HG03442 (cell line): Measurements from ENCODE around the gene MYORG.
A peak's percentile ranks its signal among the peaks of the same experiment; 100 is the strongest.

Experiments used
- ATAC-seq: cut with Tn5 transposase; IDR thresholded peaks from one replicate; pipeline ENCODE4 v1.9.1; 2021; ENCODE audit warnings: mild to moderate bottlenecking, moderate library complexity; ENCODE audit not compliant: unreplicated experiment

Gene MYORG

DNA sequence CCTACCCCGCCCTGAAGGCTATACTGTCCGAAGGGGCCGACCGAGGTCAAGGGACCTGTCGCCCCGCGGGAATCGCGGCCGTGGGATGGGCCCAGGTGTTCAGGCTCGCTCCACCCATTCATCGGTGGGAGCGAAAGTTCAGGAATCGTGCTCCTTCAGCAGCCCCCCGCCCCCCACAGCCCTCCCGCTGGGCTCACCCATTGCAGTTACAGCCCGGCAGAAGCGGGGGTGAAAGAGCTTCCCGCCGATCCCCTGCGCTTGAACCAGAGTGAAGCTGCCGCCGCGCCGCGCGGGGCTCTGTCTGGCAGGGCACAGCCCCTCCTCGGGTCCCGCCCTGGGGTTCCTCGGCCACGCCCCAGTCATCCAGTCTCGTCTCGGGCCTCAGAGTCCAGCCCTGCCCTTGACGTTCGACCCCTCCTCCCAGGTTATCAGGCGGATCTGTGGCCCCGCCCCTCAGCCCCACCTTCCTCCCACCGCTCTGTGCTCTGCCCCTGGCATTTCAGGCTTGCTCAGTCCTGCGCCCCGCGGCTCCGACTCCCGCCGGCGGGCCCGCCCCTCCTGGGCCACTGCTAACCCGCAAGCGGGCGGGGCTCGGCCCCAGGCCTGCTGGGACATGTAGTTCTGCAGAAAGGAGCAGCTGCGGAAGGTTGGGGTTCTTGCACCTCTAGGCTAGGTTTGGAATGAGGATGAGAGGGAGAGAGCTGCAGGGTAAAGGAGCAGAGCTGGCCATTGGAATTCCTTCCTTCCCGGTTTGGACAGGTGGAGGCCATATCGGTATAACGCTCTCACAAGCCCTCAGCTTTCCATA lies at the start of gene MYORG:
MYORG (minus strand) TSS at position 303 of the 808 bp plus-strand sequence. CDS start 3,955 bp downstream, outside the sequence.
- peak; percentile 74 for ATAC-seq

DNA sequence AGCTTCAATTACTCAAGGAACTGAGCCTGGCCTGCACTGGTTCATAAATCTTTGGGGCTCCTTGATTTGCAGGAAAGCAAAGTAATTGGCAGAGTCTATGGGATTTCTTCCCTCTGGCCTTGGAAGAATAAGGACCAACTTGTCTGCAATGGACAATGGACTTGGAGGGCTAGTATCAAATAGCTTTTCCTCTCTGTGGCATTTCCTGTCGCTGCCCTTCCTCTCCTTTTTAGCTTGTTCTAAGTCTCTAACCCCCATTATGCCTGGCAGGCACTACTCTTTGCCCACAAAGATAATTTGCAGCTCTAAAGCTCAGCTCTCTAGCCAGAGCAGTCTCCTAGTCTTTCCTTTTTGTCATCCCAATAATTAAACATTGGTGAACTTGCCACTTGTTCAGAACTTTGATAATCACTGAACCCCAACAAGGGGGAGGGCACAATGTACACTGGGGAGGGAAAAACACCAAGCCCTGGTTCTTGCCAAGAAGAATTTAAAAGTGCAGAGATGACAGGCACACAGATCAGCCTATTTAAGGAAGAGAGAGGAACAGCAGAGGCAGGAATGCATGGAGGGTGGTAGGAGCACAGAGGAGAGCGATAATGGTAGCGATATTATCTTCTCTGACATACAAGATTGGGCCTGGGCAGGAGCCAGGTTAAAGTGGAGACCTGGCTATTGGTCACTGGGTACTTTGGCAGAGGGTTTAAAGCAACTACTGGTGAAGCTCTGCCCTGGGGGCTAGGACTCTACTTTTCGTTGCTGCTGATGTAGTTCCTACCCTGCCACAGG lies 43.2 kb upstream of the MYORG start:
- ATAC-seq = no peak

DNA sequence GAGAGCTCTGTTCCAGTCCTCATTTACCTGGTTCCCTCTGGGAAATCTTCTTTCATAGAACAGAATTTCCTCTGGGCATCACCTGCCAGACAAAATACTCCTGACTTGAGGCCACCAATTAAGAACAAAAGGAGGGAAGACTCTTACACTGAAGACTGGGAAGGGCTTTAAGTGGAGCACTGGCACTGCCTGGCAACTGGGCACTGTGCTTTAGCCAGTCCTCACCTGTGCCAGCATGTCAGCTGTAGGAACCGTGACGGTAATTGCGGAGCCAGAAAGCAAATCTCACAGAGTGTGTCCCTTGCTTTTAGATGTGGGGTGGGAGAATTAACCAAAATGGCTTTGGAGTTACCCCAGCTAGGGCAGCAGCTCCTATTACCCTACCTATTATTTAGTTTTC lies 41.0 kb upstream of the MYORG start:
- ATAC-seq = no peak

DNA sequence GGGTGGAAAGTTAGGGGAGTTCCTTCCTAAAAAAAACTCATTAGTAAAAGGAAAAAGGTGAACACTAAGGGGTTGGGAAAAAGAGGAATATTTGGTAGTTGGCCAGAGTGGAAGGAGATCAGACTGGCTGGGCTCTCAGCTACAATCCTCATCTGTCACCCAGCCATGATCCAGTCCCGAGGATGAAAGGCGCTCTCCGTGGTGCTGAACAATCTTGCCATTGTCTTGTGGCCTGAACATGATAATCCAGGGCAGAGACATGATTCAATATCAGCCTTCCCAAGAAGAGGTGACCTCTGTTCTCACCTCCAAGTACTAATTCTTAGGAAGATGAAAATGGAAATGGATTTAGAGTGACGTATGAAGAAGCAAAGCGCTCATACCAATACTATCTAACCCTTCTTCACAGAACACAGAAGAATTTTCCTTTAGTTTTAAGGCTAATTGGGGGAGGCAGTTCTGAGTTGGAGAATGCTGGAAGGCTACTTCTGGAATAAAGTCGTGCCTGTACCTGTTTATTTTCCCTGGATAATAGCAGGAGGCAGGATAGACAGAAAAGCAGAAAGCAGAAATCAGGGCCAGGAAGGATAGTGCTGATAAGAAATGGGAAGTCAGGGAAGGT lies 36.6 kb upstream of the MYORG start:
- ATAC-seq = no peak

DNA sequence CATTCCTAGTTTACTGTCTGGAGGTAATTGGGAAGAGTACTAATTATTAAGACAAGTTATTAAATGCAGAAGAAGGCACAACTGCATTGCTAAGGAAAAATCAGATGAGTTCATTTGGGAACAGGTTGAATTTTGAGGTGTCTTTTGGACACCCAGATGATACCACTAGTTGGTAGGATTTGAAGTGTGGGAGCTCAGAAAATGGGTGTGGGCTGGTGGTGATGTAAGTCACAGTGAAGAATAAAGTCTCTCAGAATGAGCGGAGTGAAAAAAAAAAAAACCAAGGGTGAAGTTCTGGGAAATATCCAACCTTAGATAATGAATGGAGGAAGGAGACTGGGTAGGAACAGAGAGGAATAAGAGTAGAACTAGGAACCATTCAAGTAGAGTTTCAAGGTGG lies 35.6 kb upstream of the MYORG start:
- ATAC-seq = no peak

DNA sequence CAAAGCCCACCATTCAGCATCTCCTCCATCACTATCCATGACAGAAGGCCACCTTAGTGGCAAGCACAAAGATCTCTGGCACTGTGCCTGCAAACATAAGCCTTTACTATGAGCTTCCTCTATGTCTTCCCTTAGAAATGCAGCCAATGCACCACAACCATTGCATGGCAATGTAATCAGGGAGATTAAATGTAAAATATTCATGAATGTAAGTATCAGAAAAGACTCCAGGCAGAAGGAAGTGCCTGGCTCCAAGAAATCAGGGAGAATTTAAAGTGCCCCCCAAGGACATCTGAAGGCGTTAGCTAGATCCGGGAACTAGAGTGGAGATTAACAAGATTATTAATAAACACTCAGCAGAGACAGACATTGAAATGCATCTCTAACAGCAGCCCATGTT lies 32.5 kb upstream of the MYORG start:
- no peak for ATAC-seq

DNA sequence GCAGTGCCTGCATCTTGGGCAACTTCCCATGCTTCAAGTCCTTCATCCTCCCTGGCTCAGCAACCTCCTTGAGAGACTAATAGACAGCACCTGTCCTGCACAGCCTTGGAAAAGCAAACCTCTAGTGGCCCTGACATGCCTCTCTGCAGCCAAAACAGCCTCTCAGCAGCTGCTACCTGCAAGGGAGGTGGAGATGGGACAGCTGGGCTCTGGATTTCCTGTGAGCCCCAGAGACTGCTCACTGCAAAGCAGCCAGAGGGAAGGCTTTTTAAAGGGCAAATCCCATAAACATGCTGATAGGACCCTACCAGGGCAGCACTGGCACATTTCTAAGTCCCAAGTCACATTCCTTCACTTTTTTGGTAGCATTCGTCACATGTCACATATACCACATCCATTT lies 31.5 kb upstream of the MYORG start:
- no peak for ATAC-seq

DNA sequence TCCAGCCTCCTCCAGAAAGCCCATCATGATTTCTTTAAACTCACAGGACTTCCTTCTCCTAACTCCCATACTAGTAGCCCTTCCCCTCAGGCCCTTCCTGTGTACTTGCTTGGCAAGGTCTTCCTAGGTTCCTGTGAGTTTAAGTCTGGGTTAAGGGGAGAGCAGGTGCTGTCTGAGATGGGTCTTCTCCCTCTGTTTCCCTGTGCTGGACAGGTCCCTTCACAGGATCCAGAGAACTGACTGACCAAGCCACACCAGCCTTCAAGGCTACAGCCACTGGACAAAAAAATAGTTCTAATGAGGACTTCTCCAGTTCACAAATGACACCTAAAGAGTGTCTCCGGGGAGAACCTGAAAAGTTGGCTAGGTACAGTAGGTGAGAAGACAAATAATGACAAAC lies 29.5 kb upstream of the MYORG start:
- ATAC-seq = no peak

DNA sequence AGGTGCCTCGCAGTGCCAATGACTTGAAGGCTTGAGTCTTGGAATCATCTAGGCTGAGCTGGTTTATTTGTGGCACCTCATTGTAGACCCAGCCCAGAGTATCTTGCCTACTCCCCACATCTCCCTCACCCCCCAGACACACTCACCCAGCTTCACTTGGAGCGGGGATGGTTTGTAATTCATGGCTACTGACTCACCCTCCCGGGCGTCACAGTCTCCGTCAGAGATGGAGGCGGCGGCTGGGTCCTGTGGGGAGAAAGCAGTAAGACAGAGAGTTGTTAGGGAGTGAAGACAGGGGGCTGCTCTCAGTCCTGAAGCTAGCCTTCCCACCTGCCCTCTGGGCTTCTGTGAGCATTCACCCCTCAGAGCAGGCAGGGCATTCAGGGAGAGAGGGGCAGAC lies 29.0 kb upstream of the MYORG start:
- no peak for ATAC-seq

DNA sequence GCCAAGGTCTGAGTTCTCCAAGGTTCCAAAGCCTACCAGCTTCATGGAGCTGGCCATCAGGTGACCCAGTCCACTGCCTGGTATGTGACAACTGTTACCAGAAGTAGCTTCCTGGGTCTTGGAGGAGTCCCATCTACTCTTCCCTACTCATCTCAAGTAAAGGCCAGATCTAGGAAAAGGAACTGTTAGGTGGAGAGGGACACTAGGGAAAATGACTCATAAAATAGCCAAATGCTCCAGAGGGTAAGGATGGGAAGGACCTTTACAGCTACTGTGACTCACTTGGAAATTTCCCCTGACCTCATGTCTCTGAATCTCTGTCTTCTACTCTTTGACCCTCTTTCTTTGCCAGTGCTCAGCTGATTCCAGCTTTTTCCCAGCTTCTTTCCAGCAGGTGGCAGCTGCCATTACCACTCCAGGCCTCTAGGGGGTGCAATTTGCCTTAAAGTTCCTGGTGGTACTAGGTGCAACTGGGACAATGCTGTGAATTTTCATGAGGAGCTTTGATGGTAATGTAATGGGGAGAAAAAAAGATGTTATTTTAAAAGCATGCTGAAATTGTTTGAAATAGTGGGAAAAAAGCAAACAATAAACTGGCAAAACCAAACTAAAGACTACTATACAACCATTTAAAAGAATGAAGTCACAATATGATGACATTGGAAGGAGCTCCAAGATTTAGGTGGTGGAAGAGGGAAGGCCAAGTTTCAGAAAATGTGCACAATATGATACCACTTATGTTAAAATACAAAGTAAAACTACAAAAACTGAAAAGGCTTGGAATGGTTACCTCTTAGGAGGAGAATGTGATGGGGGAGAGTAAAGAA lies 27.1 kb upstream of the MYORG start:
- ATAC-seq = no peak

DNA sequence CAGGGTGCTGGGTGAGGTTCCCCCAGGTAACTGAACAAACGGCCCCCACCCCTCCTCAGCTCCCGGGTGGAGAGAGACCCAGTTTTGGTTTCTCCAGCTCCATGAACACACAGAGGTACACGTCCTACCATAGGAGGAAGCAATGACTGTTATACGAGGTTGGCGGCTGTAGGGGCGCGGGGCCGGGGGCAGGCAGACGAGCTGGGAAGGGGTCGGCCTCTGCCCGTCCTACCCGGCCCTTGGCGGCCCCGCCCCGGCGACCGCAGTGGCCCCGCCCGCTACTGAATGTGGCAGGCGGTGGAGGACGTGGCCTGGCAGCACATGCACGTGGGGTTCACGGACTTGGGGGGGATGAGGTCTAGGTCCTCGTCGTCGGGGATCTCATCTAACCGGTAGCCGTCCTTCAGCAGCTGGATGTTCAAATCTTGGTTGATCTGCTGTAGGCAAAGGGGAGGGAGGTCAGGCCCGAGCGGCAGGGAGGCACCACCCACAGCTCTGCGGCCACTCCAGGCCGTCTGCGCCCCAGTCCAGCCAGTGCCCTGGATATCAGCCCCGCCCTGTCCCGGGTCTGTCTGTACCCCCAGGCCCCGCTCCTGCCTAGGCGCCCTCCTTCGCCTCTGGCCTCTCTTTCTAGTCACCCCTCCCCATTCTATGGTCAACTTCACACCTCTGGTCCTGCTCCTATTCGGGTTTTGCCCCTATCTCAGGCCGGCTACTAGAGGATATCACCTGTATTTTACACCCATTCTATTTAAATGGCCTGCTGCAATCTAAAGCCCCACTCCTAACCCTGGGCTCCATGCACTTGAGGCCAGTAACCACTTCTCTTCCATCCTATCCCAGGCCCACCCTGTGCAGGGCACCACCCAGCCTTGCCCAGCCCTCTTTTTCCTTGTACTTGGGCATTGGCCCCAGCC lies 24.2 kb upstream of the MYORG start:
- ATAC-seq = no peak

DNA sequence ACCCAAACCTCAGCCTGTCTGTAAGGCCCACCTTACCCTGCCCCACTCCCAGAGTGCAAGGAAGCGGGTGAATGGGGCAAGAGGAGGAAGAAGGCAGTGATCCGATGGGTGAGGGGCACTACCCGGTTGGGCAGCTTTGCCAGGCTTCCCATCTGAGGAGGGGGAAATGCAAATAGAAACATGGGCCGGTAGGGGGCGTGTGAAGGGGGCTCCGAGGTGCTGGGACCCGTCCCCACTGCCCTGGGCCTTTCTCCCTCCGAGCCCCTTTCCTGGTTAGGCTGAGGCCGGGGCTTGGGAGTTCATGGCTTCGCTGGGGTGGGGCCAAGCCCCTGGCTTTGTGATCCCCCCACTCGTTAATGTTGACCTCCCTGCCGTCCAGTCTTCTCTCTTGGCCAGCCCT lies 23.6 kb upstream of the MYORG start:
- ATAC-seq = no peak

DNA sequence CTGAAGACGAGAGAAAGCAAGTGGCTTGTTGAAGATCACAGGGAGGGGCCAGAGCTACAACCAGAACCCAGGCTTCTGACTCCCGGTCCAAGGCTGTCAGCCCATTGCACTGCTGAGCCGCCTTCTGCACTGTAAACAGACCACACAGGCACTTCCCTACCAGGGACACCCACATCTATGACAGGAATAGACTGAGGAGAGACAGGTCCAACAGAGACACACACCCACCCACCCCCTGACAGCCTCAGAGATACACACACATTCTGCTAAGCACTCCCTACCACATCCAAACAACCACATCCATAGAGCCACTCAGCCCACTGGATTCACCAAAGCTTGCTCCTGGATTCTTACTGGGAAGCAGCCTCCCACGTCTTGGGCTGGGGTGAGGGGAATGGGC lies 23.0 kb upstream of the MYORG start:
- no peak for ATAC-seq

DNA sequence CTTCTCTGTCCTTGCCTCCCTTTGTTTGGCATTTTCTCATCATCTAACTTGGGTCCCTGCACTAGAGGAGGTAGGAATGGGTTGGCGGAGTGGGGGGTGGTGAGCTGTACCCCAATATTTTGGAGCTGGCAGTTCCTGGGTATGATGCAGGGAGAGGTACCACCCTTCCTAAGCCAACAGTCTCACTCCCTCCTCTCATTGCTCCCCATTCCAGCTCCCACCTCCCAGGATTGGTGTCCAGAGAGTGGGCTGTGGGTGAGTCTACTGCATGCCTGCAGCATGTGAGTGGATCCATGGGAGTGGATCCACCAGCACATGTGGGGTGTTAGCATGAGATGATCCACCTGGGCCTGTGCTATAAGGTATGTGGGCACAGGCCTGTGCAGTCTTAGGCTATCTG lies 22.2 kb upstream of the MYORG start:
- ATAC-seq = no peak

DNA sequence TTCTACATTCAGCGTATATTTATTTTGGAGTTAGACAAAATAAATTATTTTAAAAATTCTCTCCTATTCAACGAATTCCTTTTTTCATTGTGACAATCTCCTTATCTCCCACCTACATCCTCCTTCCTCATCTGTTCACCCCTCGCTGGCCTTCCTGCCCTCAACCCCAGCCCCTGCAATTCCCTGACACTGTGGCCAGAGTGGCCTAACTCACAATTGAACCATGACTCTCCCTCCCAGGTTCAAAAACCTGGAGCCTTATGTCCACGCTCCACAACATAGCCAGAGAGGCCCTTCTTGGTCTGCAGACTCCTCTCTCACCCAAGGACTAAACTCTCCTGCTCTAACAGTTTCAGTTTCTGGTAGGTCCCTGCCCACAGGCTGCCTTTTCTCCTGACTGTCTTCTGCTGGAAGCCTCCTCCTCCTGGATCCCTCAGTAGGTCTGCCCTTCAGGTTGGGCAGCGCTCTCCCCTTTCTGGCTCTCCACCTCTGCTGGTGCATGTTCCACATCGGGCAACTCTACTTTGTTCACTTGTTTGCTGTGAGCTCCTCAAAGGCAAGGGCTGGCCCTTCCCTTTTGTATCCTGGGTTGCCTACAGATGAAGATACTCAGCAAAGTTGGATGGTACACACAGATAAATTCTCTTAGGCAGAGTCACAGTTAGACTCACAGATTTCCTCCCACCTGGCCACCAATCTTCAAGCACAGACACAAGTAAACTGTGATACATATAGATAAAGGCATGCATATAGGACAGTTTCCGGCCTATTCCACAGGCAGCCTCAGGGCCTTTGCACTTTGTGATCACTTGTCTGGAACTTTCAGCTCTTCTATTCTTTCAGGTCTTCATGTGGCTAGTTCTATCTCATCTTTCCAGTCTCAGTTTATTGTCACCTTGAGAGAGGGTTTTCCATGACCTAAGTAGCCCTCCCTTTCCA lies 19.8 kb upstream of the MYORG start:
- ATAC-seq = no peak

DNA sequence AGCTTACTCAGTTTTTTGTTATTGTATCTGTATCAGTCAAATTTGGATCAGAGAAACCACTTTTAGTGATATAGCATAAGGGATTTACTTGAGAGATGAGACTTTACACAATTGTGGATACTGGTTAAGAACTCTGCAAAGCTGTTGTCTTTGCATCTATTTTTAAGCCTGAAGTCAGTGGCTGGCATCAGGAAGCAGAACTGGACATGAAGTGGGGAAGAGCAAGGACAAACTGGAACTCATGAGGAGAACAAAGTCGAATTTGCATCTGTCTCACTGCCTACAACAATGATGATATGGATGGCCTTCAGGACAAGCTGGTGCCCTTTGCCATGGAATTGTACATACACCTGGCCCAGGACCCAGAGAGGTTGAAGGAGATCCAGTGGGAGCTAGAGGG lies 15.8 kb upstream of the MYORG start:
- no peak for ATAC-seq

DNA sequence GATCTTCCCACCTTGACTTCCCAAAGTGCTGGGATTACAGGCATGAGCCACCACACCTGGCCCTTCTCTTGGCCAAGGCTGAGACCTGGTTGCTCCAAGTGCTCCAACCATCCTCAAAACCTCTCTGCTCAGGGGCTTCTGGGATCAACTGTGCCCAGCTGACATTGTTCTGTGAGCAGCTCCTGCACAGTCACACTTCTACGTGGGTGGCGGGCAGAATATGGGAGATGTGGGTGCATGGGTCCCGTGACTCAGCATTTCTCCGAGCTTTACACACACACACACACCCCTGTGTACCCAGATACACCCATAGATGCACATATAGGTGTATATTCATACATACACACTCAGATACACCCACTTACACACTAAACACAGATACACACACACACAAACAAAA lies 10.5 kb upstream of the MYORG start:
- no peak for ATAC-seq

DNA sequence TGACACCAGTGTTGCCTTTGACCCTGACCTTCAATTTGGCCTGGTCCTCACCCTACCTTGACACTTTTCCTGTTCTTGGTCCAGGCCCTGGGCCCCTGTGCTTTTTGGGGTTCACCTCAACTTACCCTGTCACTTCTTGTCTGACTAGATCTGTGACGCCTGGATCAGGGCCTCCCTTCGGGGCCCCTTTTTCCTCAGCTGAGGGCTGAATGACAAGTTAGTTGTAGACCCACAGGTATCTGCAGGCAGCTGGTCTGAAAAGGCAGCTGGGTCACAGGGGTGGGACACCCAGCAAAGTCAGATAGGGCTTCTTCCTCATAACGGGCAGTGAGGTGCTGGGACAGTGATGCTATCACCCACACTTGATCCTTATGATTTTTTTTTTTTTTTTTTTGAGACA lies 10.0 kb upstream of the MYORG start:
- no peak for ATAC-seq
